ENCODE measurements around the gene ADORA2B. TPM values are rescaled to one million over a fixed set of nuclear protein-coding genes. Genes with fewer than 3 reads are reported as not detected.
"Not testable (repeated sequence)": the region's sequence is repeated elsewhere in the genome, so short reads cannot be mapped to it uniquely, and the experiment has no call there.

Gene ADORA2B
- 1 to 10 TPM in 1 of 2 donors, under 1 TPM in 1; 0.19 to 3.4 TPM for total RNA-seq

GRCh38 chr17:15944759-15945526 lies at the start of gene ADORA2B:
Gene ADORA2B (plus strand): TSS chr17:15945130. CDS start chr17:15945249, 119 bp downstream.
- Mint-ChIP-seq H3K9me3 (no peaks in the 10 kb centered on the region), H3K27me3 (peaks cover 33% of the 10 kb centered on the region), H3K4me1 (peaks cover 6% of the 10 kb centered on the region), H3K4me3 (peak within 1 kb of the TSS; percentile 74), H3K36me3 (ENCODE audit: low read depth) (peaks cover 5% of the 10 kb centered on the region), H3K27ac (no peak within 1 kb of the TSS)
- ATAC-seq (replicated peaks), result peak; percentile 83

DNA sequence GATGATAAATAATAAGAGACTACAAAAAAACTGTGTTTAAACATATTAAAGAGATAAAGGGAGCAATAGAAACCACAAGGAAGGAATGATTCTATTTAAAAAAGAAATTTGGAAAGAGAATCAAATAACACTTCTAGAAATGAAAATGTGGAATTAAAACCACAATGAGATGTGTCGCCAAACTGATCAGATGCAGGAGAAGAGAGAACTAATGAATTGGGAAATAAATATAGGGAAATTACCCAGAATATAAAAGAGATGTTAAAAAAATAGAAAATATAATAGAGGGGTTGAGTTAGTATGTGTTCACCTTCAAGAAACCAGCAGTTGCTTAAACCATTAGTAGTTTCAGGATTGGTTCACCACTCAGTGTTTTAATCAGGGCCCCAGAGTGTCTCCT lies 48.7 kb upstream of the ADORA2B start:
- H3K4me1 Mint-ChIP-seq, result peaks cover 16% of the 10 kb centered on the region
- H3K27ac Mint-ChIP-seq, result no peak overlapping the region
- H3K4me3 Mint-ChIP-seq, result no peak overlapping the region
- H3K36me3 Mint-ChIP-seq (ENCODE audit: low read depth), result no peaks in the 10 kb centered on the region
- no peaks in the 10 kb centered on the region for H3K27me3 Mint-ChIP-seq
- H3K9me3 Mint-ChIP-seq, result no peaks in the 10 kb centered on the region
- ATAC-seq (replicated peaks), result no peak

- Mint-ChIP-seq H3K27ac (no peak overlapping the region), H3K9me3 (no peaks in the 10 kb centered on the region), H3K27me3 (no peaks in the 10 kb centered on the region), H3K4me1 (peaks cover 16% of the 10 kb centered on the region), H3K4me3 (peak overlapping the region; percentile 52), H3K36me3 (ENCODE audit: low read depth) (no peaks in the 10 kb centered on the region)
- ATAC-seq (replicated peaks), result no peak
These were observed 48.1 kb upstream of the ADORA2B start for GRCh38 chr17:15896834-15897233.

GRCh38 chr17:15899596-15899995 lies 45.3 kb upstream of the ADORA2B start:
- H3K27ac Mint-ChIP-seq, result not testable (repeated sequence)

GRCh38 chr17:15900871-15901270 lies 44.1 kb upstream of the ADORA2B start:
- no peaks in the 10 kb centered on the region for H3K9me3 Mint-ChIP-seq
- no peak overlapping the region for H3K4me3 Mint-ChIP-seq
- H3K27me3 Mint-ChIP-seq, result no peaks in the 10 kb centered on the region
- no peak overlapping the region for H3K27ac Mint-ChIP-seq
- no peaks in the 10 kb centered on the region for H3K36me3 Mint-ChIP-seq (ENCODE audit: low read depth)
- no peak for ATAC-seq (replicated peaks)
- peaks cover 16% of the 10 kb centered on the region for H3K4me1 Mint-ChIP-seq

More at GRCh38 chr17:15899596-15899995, 45.3 kb upstream of the ADORA2B start:
- not testable (repeated sequence) for H3K36me3 Mint-ChIP-seq (ENCODE audit: low read depth); H3K9me3 Mint-ChIP-seq; H3K27me3 Mint-ChIP-seq; ATAC-seq (replicated peaks); H3K4me3 Mint-ChIP-seq
- H3K4me1 Mint-ChIP-seq, result peaks cover 16% of the 10 kb centered on the region

DNA sequence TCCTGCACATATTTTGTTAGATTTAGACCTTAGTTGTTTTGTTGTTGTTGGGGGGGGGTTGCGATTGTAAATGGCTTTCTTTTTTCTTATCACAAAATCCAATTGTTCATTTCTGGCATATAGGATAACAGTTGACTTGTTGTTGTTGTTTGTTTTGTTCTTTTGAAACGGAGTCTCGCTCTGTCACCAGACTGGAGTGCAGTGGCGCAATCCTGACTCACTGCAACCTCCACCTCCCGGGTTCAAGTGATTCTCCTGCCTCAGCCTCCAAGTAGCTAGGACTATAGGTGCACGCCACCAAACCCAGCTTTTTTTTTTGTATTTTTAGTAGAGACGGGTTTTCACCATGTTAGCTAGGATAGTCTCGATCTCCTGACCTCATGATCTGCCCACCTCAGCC lies 39.7 kb upstream of the ADORA2B start:
- H3K27ac Mint-ChIP-seq; H3K4me3 Mint-ChIP-seq; H3K4me1 Mint-ChIP-seq; H3K9me3 Mint-ChIP-seq; H3K27me3 Mint-ChIP-seq; ATAC-seq (replicated peaks); H3K36me3 Mint-ChIP-seq (ENCODE audit: low read depth): not testable (repeated sequence)

GRCh38 chr17:15907290-15907689 lies 37.6 kb upstream of the ADORA2B start:
- Mint-ChIP-seq H3K36me3 (ENCODE audit: low read depth) (no peaks in the 10 kb centered on the region), H3K9me3 (no peaks in the 10 kb centered on the region), H3K4me3 (no peak overlapping the region), H3K27me3 (no peaks in the 10 kb centered on the region), H3K4me1 (no peaks in the 10 kb centered on the region), H3K27ac (no peak overlapping the region)
- ATAC-seq (replicated peaks), result no peak

GRCh38 chr17:15908378-15908777 lies 36.6 kb upstream of the ADORA2B start:
- Mint-ChIP-seq H3K27ac (no peak overlapping the region), H3K36me3 (ENCODE audit: low read depth) (no peaks in the 10 kb centered on the region), H3K27me3 (no peaks in the 10 kb centered on the region), H3K4me3 (no peak overlapping the region), H3K9me3 (no peaks in the 10 kb centered on the region), H3K4me1 (no peaks in the 10 kb centered on the region)
- no peak for ATAC-seq (replicated peaks)

DNA sequence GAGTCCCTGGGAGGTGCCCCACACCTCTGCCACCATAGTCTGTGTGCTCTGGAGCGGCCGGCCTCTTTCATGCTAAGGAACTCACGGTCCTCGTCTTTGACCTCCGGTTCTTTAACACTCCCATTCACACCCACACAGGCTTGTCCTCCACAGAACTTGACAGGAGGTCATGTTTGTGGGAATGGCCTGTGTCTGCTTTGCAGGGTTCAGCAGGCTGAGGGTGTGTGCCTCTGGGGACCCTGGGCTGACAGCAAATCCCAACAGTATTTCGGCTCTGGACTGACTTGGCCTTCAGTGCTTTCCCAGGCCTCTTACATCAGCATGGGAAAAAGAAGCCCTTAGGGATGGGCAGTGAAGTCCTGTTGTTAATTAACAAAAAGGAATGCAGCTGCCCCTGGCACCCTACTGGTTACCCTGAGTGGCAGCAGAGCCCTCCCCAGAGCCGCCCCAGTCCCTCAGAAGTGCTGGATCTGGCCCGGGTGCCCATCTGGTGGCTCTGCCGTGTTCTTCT lies 35.4 kb upstream of the ADORA2B start:
- no peaks in the 10 kb centered on the region for H3K9me3 Mint-ChIP-seq
- no peaks in the 10 kb centered on the region for H3K27me3 Mint-ChIP-seq
- H3K36me3 Mint-ChIP-seq (ENCODE audit: low read depth), result no peaks in the 10 kb centered on the region
- H3K4me1 Mint-ChIP-seq, result no peaks in the 10 kb centered on the region
- no peak overlapping the region for H3K4me3 Mint-ChIP-seq
- H3K27ac Mint-ChIP-seq, result no peak overlapping the region
- ATAC-seq (replicated peaks), result no peak

GRCh38 chr17:15910791-15911190 lies 34.1 kb upstream of the ADORA2B start:
- Mint-ChIP-seq H3K4me3 (no peak overlapping the region), H3K36me3 (ENCODE audit: low read depth) (no peaks in the 10 kb centered on the region), H3K27ac (no peak overlapping the region), H3K4me1 (no peaks in the 10 kb centered on the region), H3K27me3 (peaks cover 3% of the 10 kb centered on the region), H3K9me3 (no peaks in the 10 kb centered on the region)
- ATAC-seq (replicated peaks), result no peak

DNA sequence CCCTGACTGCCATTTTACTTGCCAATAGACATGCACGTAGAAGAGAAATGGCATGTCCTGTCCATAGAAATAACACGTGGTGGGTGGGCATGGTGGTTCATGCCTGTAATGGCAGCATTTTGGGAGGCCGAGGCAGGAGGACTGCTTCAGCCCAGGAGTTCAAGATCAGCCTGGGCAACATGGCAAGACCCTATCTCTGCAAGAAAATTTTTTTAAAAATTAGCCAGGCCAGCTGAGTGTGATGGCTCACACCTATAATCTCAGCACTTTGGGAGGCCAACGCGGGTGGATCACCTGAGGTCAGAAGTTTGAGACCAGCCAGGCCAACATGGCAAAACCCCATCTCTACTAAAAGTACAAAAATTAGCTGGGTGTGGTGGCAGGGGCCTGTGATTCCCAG lies 33.2 kb upstream of the ADORA2B start:
- ATAC-seq (replicated peaks); H3K36me3 Mint-ChIP-seq (ENCODE audit: low read depth); H3K27ac Mint-ChIP-seq; H3K4me3 Mint-ChIP-seq; H3K4me1 Mint-ChIP-seq; H3K9me3 Mint-ChIP-seq; H3K27me3 Mint-ChIP-seq: not testable (repeated sequence)

DNA sequence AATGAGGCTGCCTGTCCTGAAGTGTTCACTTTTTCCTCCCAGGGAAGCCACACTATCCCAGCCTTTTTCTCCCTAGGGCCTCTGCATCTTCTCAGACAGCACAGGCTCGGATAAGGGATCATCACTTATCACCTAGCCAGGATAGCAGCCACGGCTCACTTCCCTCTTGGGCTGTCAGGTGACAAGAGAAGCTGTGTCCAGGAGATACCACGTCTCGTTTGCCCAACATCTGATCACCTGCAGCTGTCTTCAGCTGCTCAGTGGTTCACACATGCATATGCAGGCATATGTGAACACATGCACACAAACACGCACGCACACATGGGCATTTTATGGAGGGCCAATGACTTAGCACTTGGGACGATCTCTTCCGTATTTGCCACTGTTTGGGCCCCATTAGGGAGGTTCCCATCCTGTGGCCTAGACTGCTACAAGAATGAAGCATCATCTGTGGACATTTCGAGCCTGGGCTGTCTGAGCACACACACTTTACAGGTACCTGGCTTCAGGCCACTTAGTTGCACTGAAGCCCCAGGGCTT lies 32.4 kb upstream of the ADORA2B start:
- Mint-ChIP-seq H3K27ac (no peak overlapping the region), H3K27me3 (peaks cover 3% of the 10 kb centered on the region), H3K9me3 (no peaks in the 10 kb centered on the region), H3K4me3 (no peak overlapping the region), H3K4me1 (no peaks in the 10 kb centered on the region), H3K36me3 (ENCODE audit: low read depth) (no peaks in the 10 kb centered on the region)
- no peak for ATAC-seq (replicated peaks)

DNA sequence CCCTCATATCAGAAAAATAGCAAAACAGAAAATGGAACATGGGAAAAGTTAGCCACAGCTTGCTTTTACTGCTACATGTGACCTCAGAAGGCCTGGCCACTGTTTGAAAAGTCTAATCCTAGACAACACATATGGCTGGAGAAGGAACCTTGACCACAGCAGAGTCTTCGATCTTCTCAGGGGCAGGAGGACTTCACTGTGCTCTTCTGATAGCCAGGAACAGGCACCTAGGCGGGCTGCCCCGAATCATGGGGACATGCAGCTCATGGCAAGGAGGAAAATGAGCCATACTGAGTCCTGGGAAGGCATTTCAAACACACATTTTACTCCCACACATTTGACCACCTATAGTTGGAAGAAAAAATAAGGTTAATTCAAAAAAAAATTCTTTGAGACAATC lies 31.1 kb upstream of the ADORA2B start:
- Mint-ChIP-seq H3K4me3 (no peak overlapping the region), H3K4me1 (no peaks in the 10 kb centered on the region), H3K27ac (no peak overlapping the region), H3K9me3 (no peaks in the 10 kb centered on the region), H3K36me3 (ENCODE audit: low read depth) (no peaks in the 10 kb centered on the region), H3K27me3 (peaks cover 6% of the 10 kb centered on the region)
- no peak for ATAC-seq (replicated peaks)

DNA sequence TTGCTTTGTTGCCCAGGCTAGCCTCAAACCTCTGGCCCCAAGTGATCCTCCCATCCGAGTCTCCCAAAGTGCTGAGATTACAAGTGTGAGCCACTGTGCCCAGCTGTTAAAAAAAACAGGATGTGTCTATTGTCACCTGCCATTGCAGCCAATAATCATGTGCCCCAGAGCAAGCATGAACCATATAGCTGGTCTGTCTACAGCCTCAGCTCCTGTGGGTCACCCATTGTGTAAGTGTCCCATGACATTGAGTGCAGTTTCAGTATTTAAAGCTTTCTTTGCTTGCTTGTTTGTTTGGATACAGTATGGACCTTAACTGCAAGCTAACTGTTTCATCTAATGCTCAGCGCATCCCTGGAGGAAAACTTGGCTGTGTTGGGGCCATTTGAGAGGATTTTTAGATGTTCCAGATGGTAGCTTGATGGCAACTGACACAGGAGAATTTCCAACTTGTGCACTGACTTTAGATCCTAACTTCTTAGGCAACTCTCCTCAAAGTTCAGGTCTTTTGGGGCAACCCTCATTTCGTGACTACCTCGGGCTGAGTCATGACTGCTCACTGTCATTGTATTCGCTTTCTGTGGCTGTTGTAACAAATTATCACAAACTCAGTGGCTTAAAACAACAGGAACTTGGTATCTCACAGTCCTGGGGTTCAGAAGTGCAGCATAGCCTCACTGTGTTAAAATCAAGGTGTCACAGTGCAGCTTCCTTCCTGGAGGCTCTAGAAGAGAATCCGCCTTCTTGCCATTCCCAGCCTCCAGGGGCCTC lies 30.3 kb upstream of the ADORA2B start:
- Mint-ChIP-seq H3K4me1 (no peaks in the 10 kb centered on the region), H3K27me3 (peaks cover 6% of the 10 kb centered on the region), H3K4me3 (no peak overlapping the region), H3K36me3 (ENCODE audit: low read depth) (no peaks in the 10 kb centered on the region), H3K27ac (no peak overlapping the region), H3K9me3 (no peaks in the 10 kb centered on the region)
- peak; percentile 52 for ATAC-seq (replicated peaks)

GRCh38 chr17:15915961-15916360 lies 29.0 kb upstream of the ADORA2B start:
- no peaks in the 10 kb centered on the region for H3K4me1 Mint-ChIP-seq
- H3K4me3 Mint-ChIP-seq, result no peak overlapping the region
- H3K27ac Mint-ChIP-seq, result no peak overlapping the region
- no peaks in the 10 kb centered on the region for H3K36me3 Mint-ChIP-seq (ENCODE audit: low read depth)
- no peaks in the 10 kb centered on the region for H3K9me3 Mint-ChIP-seq
- peaks cover 6% of the 10 kb centered on the region for H3K27me3 Mint-ChIP-seq
- no peak for ATAC-seq (replicated peaks)
